GM21619 (cell line): ENCODE results near the gene COL26A1.

ENCODE experiments used
- ATAC-seq: cut with Tn5 transposase; IDR thresholded peaks from one replicate; pipeline ENCODE4 v1.9.1; 2021; ENCODE audit not compliant: unreplicated experiment

The COL26A1 gene

DNA sequence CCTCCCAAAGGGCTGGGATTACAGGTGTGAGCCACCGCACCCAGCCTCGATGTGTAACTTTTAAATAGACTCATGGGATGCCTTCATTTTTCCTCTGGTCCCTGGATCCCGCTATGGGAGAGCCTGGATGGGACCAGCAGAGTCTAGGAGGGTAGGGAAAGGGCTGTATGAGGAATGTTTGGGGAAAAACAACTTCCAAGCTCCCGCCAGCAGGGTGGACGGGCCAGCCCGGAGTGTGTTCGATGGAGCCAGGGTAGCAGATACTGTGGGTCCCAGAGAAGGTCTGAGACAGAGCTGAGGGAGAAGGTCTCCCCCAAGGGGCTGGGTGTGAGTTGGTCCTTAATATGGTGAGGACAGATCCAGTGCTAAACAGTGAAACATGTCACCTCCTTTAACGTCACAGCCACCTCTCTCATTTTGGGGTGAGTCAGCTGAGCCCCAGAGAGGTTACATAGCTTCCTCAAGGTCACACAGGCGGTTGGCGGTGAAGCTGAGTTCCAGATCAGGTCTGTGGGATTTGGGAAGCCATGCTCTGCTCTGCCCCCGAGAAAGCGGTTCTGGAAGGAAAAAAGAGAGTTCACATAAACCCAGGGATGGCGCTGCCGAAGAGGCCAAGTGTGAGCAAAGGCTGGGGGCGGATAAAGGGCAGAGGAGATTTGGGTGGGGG, 200.0 kb downstream of the COL26A1 start:
- no peak for ATAC-seq

DNA sequence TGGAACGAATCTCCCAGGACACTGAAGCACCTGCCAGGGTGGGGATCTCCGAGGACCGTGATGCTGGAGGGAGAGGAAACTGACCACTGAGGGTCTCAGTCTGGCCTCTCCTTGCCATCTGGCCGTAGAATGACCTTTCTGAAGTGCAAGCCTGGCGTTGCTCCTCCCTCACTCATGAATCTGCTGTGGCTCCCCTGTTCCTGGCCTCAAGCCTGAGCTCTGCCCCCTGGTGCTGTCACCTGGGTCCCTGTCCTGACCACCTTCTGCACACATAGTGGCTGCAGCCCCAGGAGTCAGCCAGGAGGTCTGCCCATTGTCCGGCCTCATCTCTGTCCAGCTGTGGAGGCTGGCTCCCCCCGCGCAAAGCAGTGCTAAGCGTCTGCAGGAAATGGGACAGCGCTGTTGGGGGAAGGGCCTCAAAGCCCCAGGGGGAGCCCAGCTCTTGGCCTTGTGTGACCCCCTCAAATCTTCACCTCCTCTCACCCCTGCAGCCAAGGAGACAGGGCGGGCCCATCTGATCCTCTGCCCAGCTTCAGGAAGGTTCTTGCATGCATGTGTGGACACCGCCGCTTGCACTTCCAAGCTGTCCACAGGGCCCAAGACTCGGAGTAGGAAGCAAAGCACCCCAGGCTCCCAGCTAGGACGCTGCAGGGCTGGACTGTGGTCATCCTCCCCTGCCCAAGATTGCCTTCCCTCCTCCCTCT, 200.7 kb downstream of the COL26A1 start:
- no peak for ATAC-seq

DNA sequence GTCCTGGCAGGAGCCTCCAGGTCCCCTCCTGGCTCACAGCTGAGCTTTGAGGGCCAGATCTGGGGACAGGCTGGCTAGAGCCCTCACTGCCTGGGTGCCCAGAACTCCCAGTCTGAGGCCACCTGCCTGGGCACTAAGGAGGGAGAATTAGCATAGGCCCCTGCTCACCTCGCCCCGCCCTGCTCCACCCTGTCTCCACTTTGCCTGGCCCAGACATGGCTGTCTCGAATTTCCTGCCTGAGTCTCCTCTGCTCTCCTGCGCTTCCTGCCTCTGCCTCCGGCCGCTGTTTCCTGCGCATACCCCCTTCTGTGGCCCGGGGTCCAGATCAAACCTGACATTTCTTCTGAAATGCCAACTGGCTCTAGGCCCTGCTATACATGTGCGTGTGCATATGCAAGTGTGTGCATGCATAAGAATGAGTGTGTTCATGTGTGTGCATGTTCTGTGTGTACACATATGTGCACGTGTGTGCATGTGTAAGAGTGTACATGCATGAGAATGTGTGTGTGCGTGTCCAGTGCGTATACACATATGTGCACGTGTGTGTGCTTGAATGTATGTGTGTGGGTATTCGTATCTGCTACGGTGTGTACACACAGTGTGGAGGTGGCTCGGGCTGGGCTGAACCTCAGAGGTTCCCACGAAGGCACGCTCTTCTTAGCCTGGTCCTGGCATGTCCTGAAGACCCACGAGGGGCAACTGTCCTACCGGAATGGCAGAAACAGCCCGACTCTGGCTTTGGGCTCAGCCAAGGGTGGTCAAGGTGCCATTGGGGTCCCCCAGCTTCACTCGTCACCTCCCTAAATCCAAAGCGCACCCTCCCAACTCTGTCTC, 201.5 kb downstream of the COL26A1 start:
- no peak for ATAC-seq

DNA sequence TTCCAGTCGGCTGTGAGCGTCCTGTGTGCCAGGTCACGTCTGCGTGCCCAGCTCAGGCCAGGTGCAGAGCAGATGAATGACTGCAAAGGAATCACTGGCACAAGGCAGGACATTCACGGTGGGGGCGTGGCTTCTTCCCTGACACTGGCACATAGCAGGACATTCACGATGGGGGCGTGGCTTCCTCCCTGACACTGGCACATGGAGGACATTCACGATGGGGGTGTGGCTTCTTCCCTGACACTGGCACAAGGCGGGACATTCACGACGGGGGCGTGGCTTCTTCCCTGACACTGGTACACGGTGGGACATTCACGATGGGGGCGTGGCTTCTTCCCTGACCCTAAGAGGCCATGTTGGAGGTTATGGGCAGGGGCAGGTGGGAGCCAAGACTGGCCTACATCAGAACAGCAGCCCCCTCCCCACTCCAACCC, 202.1 kb downstream of the COL26A1 start:
- no peak for ATAC-seq

DNA sequence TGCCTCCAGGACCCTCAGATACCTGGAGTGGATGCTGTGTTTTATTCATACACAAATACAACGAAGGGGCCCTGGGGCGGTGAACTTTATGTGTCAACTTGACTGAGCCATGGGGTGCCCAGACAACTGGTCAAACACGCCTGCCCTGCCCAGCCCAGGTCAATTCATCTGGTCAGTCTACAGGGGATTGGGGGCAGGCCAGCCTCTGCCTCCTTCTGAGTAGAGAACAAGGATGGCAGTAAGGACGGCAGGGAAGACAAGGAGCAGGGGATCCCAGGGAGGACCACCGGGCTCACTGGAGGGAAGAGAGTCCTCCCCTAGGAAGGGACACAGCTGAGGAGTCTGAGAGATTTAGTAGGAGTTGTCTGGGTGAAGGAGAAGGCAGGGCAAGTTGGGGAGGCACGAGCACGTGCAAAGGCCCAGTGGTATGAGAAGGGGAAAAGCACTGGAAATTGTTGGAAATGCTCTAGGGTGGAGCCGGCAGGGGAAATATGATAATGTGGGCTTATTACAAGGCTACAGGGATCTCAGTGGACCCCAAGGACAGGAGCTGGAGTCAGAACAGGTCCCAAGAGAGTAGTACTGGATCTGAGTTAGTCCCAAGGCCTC, 203.0 kb downstream of the COL26A1 start:
- no peak for ATAC-seq

DNA sequence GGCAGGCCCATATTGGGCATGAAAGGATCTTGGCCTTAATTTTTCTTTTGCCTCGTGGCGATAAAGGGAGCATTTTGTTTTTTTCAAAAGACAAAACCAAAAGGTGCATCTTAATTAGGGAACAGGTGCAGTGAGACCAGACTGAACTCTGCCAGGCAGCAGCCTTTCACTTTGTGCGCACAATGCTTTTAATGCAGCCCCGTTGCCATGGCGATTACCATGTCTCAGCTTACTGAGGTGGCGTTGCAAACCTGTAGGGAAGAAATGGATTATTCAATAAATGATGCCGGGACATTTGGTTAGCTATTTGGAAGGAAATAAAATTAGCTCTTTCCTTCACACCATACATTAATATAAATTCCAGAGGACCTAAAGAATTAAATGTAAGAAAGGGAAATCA, 204.6 kb downstream of the COL26A1 start:
- ATAC-seq = no peak

DNA sequence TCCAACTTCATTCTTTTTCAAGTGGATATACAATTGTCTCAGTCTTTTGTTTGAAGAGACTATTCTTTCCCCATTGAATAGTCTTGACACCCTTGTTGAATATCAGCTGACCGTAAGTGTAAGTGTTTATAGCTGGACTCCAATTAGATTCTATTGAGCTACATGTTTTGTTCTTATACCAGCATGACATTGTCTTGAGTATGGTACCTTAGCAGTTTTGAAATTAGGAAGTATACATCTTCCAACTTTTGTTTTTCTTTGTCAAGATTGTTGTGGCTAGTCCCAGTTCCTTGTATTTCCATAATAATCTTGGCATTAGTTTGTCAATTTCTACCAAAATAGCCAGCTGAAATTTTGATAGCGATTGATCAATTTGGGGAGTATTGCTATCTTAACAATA, 209.5 kb downstream of the COL26A1 start:
- ATAC-seq = no peak

DNA sequence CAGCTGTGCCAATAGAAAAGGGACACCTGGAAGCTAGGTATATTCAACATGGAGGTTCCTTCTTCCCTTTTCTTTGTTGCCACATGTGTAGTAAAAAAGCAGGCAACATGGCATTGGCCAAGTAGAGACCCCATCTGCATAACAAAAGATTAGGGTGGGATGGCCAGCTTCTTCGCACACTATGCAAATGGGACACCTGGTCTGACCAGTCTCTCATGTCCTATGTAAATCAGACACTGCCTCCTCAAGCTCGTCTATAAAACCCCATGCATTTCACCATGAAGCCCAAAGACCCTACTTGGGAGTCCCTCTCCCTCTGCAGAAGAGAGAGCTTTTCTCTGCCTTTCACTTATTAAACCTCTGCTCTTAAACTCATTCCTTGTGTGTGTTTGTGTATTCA, 212.5 kb downstream of the COL26A1 start:
- ATAC-seq = no peak

DNA sequence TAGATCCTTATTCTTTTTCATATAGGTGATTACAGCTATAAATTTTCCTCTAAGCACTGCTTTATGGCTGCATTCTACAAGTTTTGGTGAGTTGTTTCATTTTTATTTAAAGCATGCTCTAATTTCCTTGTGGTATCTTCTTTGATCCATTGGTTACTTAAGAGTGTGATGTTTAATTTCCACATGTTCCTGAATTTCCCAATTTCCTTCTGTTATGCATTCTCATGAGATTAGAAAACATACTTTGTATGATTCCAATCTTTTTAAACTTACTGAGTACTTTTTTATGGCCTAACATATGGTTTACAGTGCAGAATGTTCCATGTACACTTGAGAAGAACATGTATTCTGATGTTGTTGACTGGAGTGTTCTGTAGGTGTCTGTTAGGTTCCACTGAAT, 213.0 kb downstream of the COL26A1 start:
- no peak for ATAC-seq

DNA sequence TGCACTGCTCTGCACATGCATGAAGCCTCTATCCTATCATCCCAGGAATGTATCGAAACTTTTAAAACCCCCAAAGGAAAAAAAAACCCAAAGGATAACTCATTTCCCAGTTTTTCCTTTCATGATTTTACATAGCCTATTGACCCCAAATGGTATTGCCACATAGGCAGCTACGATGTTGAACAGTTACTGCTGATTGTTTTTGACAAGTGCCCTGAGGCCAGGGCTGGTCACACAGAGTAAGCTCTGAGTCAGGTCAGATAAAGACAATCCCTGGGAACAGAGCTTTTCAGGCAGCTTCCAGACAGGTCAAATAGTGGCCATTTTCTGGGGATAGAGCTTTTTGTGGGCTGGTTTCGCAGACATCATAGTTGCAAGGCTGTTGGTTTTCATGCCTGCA, 214.3 kb downstream of the COL26A1 start:
- ATAC-seq = no peak

DNA sequence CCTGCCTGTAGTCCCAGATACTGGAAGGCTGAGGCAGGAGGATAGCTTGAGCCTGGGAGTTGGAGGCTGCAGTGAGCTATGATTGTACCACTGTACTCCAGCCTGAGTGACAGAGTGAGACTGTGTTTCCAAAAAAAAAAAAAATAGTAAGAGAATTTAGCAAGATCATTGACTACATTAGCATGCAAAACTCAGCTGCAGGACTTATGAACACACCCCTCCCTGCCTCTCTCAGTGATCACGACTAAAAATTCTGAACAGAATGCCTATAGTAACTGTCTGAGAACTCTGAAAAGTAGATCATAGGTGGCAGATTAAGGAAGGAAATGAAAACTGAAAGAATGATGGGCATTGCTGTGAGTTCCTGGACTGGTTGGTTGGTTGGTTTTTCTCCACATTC, 215.9 kb downstream of the COL26A1 start:
- ATAC-seq = no peak

DNA sequence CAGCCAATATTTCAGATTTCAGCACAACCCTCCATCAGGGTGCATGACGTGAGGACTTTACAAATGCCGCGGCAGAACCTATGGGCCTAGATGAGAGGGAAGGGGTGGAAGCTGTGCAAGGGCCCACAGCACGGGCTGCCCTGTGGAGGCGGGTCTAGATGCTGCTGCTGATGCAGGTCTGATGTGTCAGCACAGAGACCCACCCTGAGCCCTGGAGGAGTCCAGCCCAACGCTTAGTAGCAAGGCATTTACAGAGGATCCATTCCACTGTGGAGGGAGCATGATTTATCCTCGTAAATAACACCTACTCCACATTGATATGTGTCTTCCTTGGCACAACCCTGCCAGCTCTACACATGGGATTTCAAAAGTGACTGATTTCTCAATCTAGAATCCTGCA, 217.9 kb downstream of the COL26A1 start:
- no peak for ATAC-seq

DNA sequence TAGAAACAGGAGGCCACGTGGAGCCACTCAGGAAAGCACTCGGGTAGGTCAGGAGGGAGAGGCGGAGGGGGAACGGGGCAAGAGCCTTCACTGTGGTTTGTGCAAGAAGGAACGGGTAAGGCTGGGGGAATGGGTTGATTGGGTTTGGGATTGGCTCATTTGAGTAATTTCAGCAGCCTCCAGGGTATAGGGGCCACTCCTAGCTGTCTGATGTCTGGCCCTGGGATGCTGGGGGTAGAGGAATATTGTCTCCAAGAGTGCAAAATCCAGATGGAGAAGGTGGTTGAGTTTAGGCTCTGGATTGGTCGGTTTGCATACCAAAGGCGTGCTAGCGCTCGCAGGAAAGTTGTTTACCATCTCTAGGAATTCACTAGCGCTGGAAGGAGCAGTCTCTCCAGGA, 219.2 kb downstream of the COL26A1 start:
- no peak for ATAC-seq

DNA sequence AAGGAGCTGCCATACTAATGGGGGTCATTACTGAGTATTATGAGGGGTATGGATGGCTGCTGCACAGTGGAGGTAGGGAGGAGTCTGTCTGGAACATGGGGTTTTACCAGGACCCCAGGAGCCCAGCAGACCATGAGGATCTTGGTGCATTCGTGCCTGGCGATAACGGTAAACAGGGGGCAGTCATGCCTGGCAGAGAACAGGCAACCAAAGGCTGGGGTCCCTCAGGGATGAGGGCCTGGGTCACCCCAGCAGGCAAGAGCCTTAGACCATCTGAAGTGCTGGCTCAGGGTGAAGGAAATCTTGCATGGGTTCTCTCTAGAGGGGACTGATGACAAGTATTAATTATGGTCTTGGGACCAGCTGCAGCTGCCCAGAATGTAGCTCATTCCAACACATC, 220.3 kb downstream of the COL26A1 start:
- ATAC-seq = no peak

DNA sequence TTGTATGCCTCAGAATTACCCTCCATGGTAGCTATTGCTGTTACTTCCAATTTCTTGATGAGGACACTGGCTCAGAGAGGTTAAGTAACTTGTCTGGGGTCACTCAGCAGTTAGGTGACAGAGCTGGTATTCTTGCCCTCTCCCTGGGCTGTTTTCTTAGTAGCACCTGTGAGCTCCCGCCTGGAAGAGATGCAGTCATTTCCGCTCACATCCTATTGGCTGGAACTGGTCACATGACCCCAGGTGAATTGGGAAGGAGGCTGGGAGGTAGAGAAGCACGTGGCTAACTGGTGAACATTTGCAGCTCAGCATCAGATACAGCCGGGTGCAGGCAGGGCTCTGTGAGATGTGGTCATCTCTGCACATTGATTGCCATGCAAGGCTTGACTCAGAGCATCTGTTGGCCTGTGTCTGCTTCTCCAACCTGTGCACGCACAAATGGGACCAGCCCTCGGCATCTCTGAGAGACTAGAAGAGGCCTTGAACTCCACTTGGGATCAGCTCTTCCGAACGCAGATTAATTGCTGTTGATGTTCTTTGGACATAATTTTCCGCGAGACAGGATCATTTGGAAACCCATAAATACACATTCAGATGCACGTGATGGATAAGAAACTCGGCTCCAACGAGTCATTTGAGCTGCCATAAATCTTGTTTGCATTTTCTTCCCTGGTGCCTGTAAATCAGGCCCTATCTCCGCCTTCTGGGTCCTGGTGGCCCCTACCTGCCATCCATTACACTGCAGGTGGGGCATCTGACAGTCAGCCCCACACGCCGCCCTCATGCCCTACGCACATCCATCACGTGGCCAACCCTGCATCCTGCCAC, 223.6 kb downstream of the COL26A1 start:
- no peak for ATAC-seq

DNA sequence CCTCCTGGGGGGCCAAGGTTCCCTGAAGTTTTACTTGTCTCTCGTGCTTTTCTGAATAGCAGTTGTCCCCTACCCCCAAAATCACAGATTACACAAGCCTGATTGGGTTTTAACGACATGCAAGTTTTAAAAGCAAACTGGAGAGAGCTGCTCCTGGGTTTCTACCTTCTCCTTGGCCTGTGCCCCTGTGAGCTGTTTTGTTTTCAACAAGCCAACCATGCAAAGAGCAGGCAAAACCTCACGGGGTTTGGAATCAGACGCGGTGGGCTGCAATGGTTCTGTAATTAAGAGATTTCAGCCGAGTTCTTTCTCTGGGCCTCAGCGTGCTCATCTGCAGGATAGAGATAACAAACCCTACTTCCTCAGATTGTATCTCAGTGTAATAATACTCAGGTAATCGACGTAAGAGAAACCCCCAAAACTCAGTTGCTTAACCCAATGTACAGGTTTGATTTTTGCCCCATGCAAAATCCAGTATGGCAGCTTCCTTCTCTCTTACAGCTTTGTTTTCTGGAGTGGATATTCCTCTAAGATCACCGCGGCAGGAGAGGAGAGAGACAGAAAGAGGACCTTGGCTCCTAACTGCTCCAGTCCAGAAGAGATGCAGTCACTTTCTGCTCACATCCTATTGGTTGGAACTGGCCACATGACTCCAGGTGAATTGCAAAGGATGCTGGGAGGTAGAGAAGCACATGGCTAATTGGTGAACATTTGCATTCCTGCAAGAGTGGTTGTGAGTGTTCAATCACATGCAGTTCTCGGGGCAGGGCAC, 224.4 kb downstream of the COL26A1 start:
- no peak for ATAC-seq

DNA sequence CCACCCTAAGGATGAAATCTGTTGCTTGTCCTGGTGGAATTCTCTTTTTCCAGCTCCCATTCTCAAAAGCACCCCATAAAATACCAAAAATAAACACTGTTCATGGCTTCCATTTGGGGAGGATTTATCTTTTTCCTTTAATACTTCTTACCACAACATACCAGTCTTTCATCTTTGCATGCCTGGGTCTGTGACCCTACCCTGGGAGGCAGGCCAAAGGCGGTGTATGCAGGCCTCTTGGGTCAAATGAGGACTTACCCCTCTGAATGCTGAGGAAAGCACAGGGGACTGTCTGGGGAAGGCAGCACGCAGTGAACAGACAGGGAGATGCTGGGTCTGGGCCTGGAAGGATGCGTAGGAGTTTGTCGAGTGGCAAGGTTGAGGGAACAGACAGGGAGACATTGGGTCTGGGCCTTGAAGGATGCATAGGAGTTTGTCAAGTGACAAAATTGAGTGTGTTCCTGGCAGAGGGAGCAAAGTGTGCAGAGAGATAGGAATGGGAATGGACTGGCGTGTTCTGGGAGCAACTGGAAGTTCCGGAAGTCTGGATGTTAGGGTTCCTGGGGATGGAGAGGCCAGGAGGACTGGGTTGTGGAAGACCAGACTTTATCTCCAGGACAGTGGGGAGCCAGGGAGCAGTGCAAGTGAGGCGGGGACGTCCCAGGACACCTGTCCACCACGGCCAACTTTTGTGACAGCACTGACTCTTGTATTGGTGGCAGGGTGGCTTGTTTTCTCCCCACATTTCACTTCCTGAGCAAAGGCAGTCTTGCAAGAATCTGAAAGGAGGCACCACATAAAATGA, 225.7 kb downstream of the COL26A1 start:
- no peak for ATAC-seq

DNA sequence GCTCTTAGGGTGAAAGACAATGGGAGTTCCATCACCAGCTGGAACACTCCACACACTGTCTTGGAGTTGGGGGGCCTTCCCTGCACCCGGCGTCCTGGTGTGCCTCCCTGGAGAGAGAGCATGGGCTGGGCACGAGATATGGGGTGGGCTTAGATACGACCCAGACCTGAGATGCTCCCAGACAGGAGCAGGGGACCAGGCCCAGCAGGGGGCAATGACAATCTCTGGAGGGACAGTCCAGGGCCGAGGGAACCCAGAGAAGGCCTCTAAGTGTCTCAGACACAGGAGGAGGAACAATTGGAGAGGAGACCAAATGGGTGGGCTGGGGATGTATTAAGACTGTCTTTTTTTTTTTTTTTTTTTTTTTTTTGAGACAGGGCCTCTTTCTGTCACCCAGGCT, 226.4 kb downstream of the COL26A1 start:
- ATAC-seq = no peak

DNA sequence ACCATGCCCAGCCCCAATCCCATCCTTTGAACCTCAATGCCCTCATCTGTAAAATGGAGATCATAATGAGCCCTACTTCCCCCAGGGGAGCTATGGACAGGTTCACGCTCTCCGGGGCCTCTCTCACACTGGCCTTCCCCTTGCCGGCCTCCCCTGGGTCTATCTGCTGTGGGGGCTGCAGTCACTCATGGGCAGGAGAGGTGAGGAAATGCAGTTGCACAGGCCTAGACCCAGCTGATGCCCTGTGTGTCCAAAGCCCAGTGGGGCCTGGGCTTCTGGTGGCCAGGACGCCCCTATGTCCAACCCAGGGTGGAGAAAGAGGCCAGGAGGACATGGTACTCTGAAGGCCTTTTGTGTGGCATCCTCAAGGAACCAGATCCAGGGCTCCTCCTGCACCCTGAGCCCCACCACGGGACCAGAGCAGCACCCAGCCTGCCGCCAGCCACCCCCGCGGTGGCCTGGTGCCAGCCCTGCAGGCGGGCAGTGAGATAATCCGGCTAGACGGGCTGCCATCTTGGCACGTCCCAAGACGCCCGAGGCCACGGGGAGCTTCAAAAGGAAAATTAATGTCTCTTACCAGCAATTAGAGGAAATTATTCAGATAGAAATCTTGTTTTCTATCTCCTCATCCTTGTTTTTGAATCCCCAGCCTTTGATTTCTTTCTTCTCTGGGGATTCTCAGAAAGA, 227.4 kb downstream of the COL26A1 start:
- ATAC-seq = no peak
